ENCODE measurements around the gene TMEM239. TPM values are rescaled to one million over a fixed set of nuclear protein-coding genes. Genes with fewer than 3 reads are reported as not detected.

Gene TMEM239
- total RNA-seq, 3 donors from 2014 or later, result under 0.01 TPM; not detected in 2

DNA sequence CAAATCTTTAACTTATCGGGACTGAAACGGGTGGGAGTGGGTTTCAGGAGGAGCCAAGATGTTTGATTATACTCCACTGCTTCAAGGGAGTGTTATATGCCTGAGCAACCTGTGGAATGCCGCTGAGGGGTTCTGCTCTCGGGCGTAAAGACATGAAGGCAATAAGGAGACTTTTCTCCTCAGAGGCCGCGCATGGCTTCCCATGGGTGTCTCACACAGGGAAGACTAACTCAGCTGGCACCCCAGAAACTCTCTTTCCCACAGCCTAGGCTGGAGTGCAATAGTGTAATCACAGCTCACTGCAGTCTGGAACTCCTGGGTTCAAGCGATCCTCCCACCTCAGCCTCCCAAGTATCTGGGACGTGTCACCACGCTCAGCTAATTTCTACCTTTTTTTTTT is 6.5 kb upstream of the TMEM239 start:
- Histone ChIP-seq H3K9me3 (no peaks in the 10 kb centered on the region), H3K4me3 (no peak overlapping the region), H3K27me3 (peaks cover 0 to 17% of the 10 kb centered on the region in 2 donors), H3K4me1 (no peaks in the 10 kb centered on the region), H3K27ac (no peak overlapping the region), H3K36me3 (no peaks in the 10 kb centered on the region)
- intact Hi-C loops (cut with DNase I; ENCODE audit: low total_unique reads), result no loop called here
- no peak for DNase-seq (ENCODE audit: low spot score in 2 of 2)
- no peak for TF ChIP-seq POLR2AphosphoS5 (IDR thresholded peaks at IDR 0.05)
- TF ChIP-seq, protein P1, sequence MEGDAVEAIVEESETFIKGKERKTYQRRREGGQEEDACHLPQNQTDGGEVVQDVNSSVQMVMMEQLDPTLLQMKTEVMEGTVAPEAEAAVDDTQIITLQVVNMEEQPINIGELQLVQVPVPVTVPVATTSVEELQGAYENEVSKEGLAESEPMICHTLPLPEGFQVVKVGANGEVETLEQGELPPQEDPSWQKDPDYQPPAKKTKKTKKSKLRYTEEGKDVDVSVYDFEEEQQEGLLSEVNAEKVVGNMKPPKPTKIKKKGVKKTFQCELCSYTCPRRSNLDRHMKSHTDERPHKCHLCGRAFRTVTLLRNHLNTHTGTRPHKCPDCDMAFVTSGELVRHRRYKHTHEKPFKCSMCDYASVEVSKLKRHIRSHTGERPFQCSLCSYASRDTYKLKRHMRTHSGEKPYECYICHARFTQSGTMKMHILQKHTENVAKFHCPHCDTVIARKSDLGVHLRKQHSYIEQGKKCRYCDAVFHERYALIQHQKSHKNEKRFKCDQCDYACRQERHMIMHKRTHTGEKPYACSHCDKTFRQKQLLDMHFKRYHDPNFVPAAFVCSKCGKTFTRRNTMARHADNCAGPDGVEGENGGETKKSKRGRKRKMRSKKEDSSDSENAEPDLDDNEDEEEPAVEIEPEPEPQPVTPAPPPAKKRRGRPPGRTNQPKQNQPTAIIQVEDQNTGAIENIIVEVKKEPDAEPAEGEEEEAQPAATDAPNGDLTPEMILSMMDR (IDR thresholded peaks at IDR 0.05), result no peak
- no peak for TF ChIP-seq POLR2A (IDR thresholded peaks at IDR 0.05)

DNA sequence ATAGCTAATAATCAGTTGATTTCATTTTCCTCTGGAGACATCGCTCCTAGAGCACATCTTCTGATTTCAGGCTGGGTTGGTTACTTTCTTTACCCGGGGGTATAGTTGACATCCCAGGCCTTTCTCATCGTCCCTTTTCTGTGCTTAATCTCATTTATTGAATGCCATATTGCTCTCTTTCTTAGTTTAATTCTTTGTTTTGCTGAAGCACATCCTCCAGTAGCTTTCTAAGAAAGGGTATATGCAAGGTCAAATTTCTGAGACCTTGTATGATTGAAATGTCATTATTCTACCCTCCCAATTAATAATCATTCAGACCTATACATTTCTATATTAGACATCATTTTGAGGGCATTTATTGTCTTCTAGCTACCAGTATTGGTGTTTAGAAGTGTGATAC is 4.0 kb upstream of the TMEM239 start:
- TF ChIP-seq POLR2AphosphoS5 (IDR thresholded peaks at IDR 0.05), result no peak
- no peak for TF ChIP-seq POLR2A (IDR thresholded peaks at IDR 0.05)
- TF ChIP-seq, protein P1 (IDR thresholded peaks at IDR 0.05), result no peak
- H3K4me1 ChIP-seq, result no peaks in the 10 kb centered on the region
- no peaks in the 10 kb centered on the region for H3K27me3 ChIP-seq
- H3K4me3 ChIP-seq, result no peak overlapping the region
- DNase-seq (ENCODE audit: low spot score in 2 of 2), result no peak
- H3K36me3 ChIP-seq, result no peaks in the 10 kb centered on the region
- no peaks in the 10 kb centered on the region for H3K9me3 ChIP-seq
- intact Hi-C loops (cut with DNase I; ENCODE audit: low total_unique reads), result no loop called here
- no peak overlapping the region for H3K27ac ChIP-seq

DNA sequence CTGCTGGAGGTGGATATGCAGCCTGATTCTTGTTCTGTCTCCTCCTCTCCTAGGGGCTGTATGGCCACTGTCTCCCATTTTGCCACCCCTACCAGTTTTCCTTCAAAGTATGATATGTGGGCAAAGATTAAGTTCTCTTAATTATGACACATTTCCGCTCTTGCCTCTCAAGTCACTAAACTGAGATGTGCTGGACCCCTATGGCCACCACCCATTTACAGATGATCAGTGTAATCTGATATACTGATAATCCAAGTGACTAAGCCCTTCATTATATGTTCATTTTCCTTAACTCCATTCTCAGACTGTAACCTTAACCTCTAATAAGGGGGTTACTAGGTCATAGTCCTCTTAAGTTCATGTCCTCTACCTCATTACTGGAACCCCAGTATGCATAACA is 2.1 kb upstream of the TMEM239 start:
- H3K4me1 ChIP-seq, result no peaks in the 10 kb centered on the region
- H3K9me3 ChIP-seq, result no peaks in the 10 kb centered on the region
- TF ChIP-seq POLR2AphosphoS5 (IDR thresholded peaks at IDR 0.05), result no peak
- TF ChIP-seq, protein P1 (IDR thresholded peaks at IDR 0.05), result no peak
- no peak for TF ChIP-seq POLR2A (IDR thresholded peaks at IDR 0.05)
- H3K27me3 ChIP-seq, result no peaks in the 10 kb centered on the region
- intact Hi-C loops (cut with DNase I; ENCODE audit: low total_unique reads), result no loop called here
- peak in 1 of 2 donors; percentile 5 for DNase-seq (ENCODE audit: low spot score in 2 of 2)
- H3K36me3 ChIP-seq, result no peaks in the 10 kb centered on the region
- H3K4me3 ChIP-seq, result no peak overlapping the region
- no peak overlapping the region for H3K27ac ChIP-seq

DNA sequence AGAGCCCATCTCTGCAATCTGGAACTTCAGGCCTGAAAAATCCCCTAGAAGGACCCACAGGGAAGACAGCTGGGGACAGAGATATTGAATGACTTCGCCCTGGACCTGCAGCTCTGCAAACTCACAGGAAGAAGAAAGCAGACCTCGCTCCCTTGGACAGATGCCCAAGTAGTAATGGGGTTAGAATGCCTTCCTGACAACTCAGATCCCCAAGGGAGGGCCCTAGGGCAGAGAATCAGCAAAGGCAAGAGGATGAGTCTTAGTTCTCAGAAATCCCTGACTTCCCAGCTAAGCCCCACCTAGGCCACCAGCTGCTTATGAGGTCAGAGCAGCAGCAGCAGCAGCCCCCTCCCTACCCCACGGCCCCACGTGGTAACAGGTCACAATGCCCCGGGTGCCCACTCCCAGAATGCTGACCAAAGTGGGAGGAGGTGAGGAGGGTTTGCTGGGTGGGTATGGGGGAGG is 1.5 kb upstream of the TMEM239 start, which contains the start of gene C20orf141:
C20orf141 (plus strand) TSS at position 401 of the 465 bp plus-strand sequence. CDS start 198 bp downstream, outside the sequence.
- Histone ChIP-seq H3K36me3 (no peaks in the 10 kb centered on the region), H3K27ac (peak within 1 kb of the TSS; percentile 17 to 83), H3K9me3 (no peaks in the 10 kb centered on the region), H3K4me3 (no peak within 1 kb of the TSS), H3K27me3 (no peaks in the 10 kb centered on the region), H3K4me1 (no peaks in the 10 kb centered on the region)
- DNase-seq (ENCODE audit: low spot score in 2 of 2), result peak in 1 of 2 donors; percentile 25
- intact Hi-C loops (cut with DNase I; ENCODE audit: low total_unique reads), result loop anchor here (5.0 kb wide), 1 partner anchor 872 kb away; no protein-coding TSS in a partner anchor
- TF ChIP-seq, protein P1 (IDR thresholded peaks at IDR 0.05), result no peak
- TF ChIP-seq POLR2AphosphoS5 (IDR thresholded peaks at IDR 0.05) (no peak), POLR2A (IDR thresholded peaks at IDR 0.05) (no peak)

DNA sequence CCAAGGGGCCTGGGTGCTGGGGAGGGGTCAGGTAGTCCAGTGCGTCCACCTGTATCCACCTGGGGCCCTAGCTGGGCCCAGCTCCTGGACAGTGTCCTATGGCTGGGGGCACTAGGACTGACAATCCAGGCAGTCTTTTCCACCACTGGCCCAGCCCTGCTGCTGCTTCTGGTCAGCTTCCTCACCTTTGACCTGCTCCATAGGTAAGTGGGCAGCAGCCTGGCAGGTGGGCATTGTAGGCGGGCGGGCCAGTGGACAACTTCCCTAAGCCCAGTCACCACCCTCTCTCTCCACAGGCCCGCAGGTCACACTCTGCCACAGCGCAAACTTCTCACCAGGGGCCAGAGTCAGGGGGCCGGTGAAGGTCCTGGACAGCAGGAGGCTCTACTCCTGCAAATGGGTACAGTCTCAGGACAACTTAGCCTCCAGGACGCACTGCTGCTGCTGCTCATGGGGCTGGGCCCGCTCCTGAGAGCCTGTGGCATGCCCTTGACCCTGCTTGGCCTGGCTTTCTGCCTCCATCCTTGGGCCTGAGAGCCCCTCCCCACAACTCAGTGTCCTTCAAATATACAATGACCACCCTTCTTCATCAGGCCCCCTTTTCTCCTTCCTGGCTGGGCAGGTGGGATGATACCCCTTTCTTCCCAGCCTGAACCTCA is 793 bp upstream of the TMEM239 start:
- Histone ChIP-seq H3K27ac (peak overlapping the region; percentile 17 to 83), H3K4me3 (no peak overlapping the region), H3K9me3 (no peaks in the 10 kb centered on the region), H3K36me3 (no peaks in the 10 kb centered on the region), H3K27me3 (peaks cover 0 to 2% of the 10 kb centered on the region in 2 donors), H3K4me1 (no peaks in the 10 kb centered on the region)
- peak in 1 of 2 donors; percentile 6 for DNase-seq (ENCODE audit: low spot score in 2 of 2)
- intact Hi-C loops (cut with DNase I; ENCODE audit: low total_unique reads), result loop anchor here (5.0 kb wide), 1 partner anchor 873 kb away; no protein-coding TSS in a partner anchor
- TF ChIP-seq, protein P1 (IDR thresholded peaks at IDR 0.05), result no peak
- no peak for TF ChIP-seq POLR2AphosphoS5 (IDR thresholded peaks at IDR 0.05)
- TF ChIP-seq POLR2A (IDR thresholded peaks at IDR 0.05), result no peak

Measured in breast epithelium (tissue), 4 donors.